ENCODE measurements around the gene OR7A10.

Gene OR7A10

DNA sequence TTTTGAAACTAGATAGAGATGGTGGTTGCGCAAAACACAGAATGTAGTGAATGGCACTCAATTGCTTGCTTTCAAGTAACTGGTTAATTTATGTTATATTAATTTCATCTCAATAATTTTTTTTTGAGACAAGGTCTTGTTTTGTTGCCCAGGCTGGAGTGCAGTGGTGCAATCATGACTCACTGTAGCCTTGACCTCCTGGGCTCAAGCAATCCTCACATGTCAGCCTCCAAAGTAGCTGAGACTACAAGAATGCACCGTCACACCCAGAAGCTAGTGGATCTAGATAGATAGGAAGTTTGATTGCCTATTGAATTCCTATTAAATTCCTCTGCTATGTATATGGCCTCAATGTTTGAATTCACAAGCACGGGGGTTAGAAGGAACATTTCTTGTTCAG is 44.0 kb downstream of the OR7A10 start:
- Histone ChIP-seq H3K4me1 (ENCODE audit: insufficient read depth, low read length, poor library complexity, severe bottlenecking) (no peaks in the 10 kb centered on the region), H4K20me1 (ENCODE audit: insufficient read depth, low read length, poor library complexity, severe bottlenecking) (no peaks in the 10 kb centered on the region), H2AFZ (ENCODE audit: low read length) (no peak overlapping the region), H3K4me2 (ENCODE audit: low read depth, low read length, poor library complexity, severe bottlenecking) (no peak overlapping the region), H3K36me3 (ENCODE audit: insufficient read depth, low read length) (no peaks in the 10 kb centered on the region), H3K27me3 (ENCODE audit: insufficient read depth, low read length, poor library complexity, severe bottlenecking) (no peaks in the 10 kb centered on the region), H3K9ac (ENCODE audit: low read depth, low read length, poor library complexity, severe bottlenecking) (no peak overlapping the region), H3K9me2 (replicated peaks; ENCODE audit: low read depth, low read length) (no peaks in the 10 kb centered on the region), H3K9me3 (ENCODE audit: insufficient read depth, low read depth, low read length) (no peaks in the 10 kb centered on the region), H3K79me2 (ENCODE audit: insufficient read depth, low read length) (no peaks in the 10 kb centered on the region), H3F3A (ENCODE audit: low read depth) (no peaks in the 10 kb centered on the region), H3K4me3 (ENCODE audit: low read length, poor library complexity, severe bottlenecking) (no peak overlapping the region)
- no peak for TF ChIP-seq EZH2phosphoT487 (IDR thresholded peaks at IDR 0.05; ENCODE audit: borderline replicate concordance)
- TF ChIP-seq, protein P1, sequence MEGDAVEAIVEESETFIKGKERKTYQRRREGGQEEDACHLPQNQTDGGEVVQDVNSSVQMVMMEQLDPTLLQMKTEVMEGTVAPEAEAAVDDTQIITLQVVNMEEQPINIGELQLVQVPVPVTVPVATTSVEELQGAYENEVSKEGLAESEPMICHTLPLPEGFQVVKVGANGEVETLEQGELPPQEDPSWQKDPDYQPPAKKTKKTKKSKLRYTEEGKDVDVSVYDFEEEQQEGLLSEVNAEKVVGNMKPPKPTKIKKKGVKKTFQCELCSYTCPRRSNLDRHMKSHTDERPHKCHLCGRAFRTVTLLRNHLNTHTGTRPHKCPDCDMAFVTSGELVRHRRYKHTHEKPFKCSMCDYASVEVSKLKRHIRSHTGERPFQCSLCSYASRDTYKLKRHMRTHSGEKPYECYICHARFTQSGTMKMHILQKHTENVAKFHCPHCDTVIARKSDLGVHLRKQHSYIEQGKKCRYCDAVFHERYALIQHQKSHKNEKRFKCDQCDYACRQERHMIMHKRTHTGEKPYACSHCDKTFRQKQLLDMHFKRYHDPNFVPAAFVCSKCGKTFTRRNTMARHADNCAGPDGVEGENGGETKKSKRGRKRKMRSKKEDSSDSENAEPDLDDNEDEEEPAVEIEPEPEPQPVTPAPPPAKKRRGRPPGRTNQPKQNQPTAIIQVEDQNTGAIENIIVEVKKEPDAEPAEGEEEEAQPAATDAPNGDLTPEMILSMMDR (conservative IDR thresholded peaks at IDR 0.05; ENCODE audit: low read length): no peak

DNA sequence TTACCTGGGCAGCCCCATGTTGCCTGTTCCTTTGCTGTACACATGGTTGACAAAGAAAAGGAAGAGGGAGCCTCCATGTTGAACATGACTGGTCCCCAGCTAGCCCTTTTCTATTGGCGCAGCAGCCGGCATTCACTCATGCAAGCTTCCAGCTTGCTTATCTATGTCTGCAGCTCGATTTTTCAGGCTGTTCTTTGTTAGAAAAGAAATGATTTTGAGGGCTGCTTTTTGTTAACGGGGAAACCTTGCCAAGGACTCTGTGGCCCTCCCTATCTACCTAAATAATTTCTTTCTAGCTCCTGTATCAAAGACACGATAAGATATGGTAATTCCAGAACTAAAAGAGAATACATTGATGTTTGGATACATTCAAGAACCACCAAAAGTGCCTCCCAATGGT is 50.0 kb downstream of the OR7A10 start:
- Histone ChIP-seq H4K20me1 (ENCODE audit: insufficient read depth, low read length, poor library complexity, severe bottlenecking) (no peaks in the 10 kb centered on the region), H2AFZ (ENCODE audit: low read length) (no peak overlapping the region), H3K4me3 (ENCODE audit: low read length, poor library complexity, severe bottlenecking) (no peak overlapping the region), H3K9me3 (ENCODE audit: insufficient read depth, low read depth, low read length) (no peaks in the 10 kb centered on the region), H3K4me2 (ENCODE audit: low read depth, low read length, poor library complexity, severe bottlenecking) (no peak overlapping the region), H3K9ac (ENCODE audit: low read depth, low read length, poor library complexity, severe bottlenecking) (no peak overlapping the region), H3K4me1 (ENCODE audit: insufficient read depth, low read length, poor library complexity, severe bottlenecking) (no peaks in the 10 kb centered on the region), H3F3A (ENCODE audit: low read depth) (no peaks in the 10 kb centered on the region), H3K9me2 (replicated peaks; ENCODE audit: low read depth, low read length) (no peaks in the 10 kb centered on the region), H3K27me3 (ENCODE audit: insufficient read depth, low read length, poor library complexity, severe bottlenecking) (no peaks in the 10 kb centered on the region), H3K79me2 (ENCODE audit: insufficient read depth, low read length) (no peaks in the 10 kb centered on the region), H3K36me3 (ENCODE audit: insufficient read depth, low read length) (no peaks in the 10 kb centered on the region)
- no peak for TF ChIP-seq EZH2phosphoT487 (IDR thresholded peaks at IDR 0.05; ENCODE audit: borderline replicate concordance)
- TF ChIP-seq, protein P1 (conservative IDR thresholded peaks at IDR 0.05; ENCODE audit: low read length): no peak

DNA sequence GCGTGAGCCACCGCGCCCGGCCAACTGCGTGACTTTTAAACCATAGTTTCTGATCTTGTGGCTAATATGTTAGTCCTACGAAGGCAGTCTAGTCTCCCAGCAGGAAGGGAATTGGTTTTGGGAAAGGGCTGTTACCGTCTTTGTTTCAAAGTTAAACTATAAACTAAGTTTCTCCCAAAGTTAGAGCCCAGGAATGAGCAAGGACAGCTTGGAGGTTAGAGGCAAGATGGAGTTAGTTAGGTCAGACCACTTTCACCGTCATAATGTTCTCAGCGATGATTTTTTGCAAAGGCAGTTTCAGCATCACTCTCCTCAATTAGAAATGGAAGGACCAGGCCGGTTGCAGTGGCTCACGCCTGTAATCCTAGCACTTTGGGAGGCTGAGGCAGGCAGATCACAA is 52.7 kb downstream of the OR7A10 start:
- H2AFZ ChIP-seq (ENCODE audit: low read length): no peak overlapping the region
- H3K9me2 ChIP-seq (replicated peaks; ENCODE audit: low read depth, low read length): no peaks in the 10 kb centered on the region
- no peaks in the 10 kb centered on the region for H3K79me2 ChIP-seq (ENCODE audit: insufficient read depth, low read length)
- H3F3A ChIP-seq (ENCODE audit: low read depth): no peaks in the 10 kb centered on the region
- TF ChIP-seq EZH2phosphoT487 (IDR thresholded peaks at IDR 0.05; ENCODE audit: borderline replicate concordance): no peak
- TF ChIP-seq, protein P1 (conservative IDR thresholded peaks at IDR 0.05; ENCODE audit: low read length): no peak
- H3K4me2 ChIP-seq (ENCODE audit: low read depth, low read length, poor library complexity, severe bottlenecking): no peak overlapping the region
- H3K36me3 ChIP-seq (ENCODE audit: insufficient read depth, low read length): no peaks in the 10 kb centered on the region
- no peaks in the 10 kb centered on the region for H4K20me1 ChIP-seq (ENCODE audit: insufficient read depth, low read length, poor library complexity, severe bottlenecking)
- no peaks in the 10 kb centered on the region for H3K27me3 ChIP-seq (ENCODE audit: insufficient read depth, low read length, poor library complexity, severe bottlenecking)
- no peaks in the 10 kb centered on the region for H3K4me1 ChIP-seq (ENCODE audit: insufficient read depth, low read length, poor library complexity, severe bottlenecking)
- no peaks in the 10 kb centered on the region for H3K9me3 ChIP-seq (ENCODE audit: insufficient read depth, low read depth, low read length)
- no peak overlapping the region for H3K9ac ChIP-seq (ENCODE audit: low read depth, low read length, poor library complexity, severe bottlenecking)
- H3K4me3 ChIP-seq (ENCODE audit: low read length, poor library complexity, severe bottlenecking): no peak overlapping the region
